ENCODE measurements around the gene HNRNPA3. TPM values are rescaled to one million over a fixed set of nuclear protein-coding genes. Genes with fewer than 3 reads are reported as not detected.
A peak's percentile ranks its signal among the peaks of the same experiment; 100 is the strongest.

Gene HNRNPA3
- total and polyA plus RNA-seq, 10 of the 15 experiments (the other 5 are each of a cell fraction or from before 2014, with no cell fraction given): 40.4 to 343 (median 206) TPM

GRCh38 chr2:177169810-177170514 lies 42.6 kb upstream of the HNRNPA3 start:
- H2AFZ ChIP-seq (ENCODE audit: control insufficient read depth, low read depth, low read length): peak overlapping the region; percentile 83
- H3K4me1 ChIP-seq (ENCODE audit: control insufficient read depth, insufficient read depth, low read length): peaks cover 33% of the 10 kb centered on the region
- H3K36me3 ChIP-seq (ENCODE audit: control insufficient read depth in 2 of 2, insufficient read depth in 2 of 2, low read length in 1 of 2): no peaks in the 10 kb centered on the region
- ChIA-PET CTCF (interaction anchor here (0.7 to 2.3 kb wide), 11 partner anchors 9 to 456 kb away, joined by 3 to 17 read pairs (median 4); partner anchors contain the start of gene NFE2L2), POLR2A (interaction anchor here (0.6 to 1.6 kb wide), 10 partner anchors 10 to 129 kb away, joined by 3 to 12 read pairs (median 3); partner anchors contain the start of genes HNRNPA3 and NFE2L2), RAD21 (ENCODE audit: unreplicated experiment) (interaction anchor here (0.8 to 2.0 kb wide), 8 partner anchors 9 to 223 kb away, joined by 3 to 16 read pairs (median 4); partner anchors contain the start of gene NFE2L2), SMC1A (ENCODE audit: uncharacterized antibody, unreplicated experiment) (interaction anchor here (0.6 to 2.4 kb wide), 16 partner anchors 9 to 495 kb away, joined by 3 to 12 read pairs (median 4); partner anchors contain the start of gene NFE2L2)
- H3K79me2 ChIP-seq (ENCODE audit: control insufficient read depth, insufficient read depth, low read length): no peaks in the 10 kb centered on the region; the same call in 1 of the 2 replicates
- in situ Hi-C loops (cut with MboI): loop anchor here (5.0 to 10.0 kb wide), 4 partner anchors 42 to 555 kb away; partner anchors contain the start of gene HNRNPA3
- peak; percentile 82 for DNase-seq (ENCODE audit: low read depth, low spot score)
- peak; percentile 85 for FAIRE-seq
- 12% methylated on average over 7 of the region's 7 CpGs for WGBS (ENCODE audit: insufficient coverage, insufficient replicate concordance, low lambda C conversion rate, missing lambda C conversion rate)
- TSS peak; percentile 81 for BruUV-seq (replicated peaks)
- peak; percentile 81 for ATAC-seq
- H3K9me3 ChIP-seq (replicated peaks; ENCODE audit: control insufficient read depth, insufficient read depth, low read length): no peaks in the 10 kb centered on the region; the same call in 2 of the 3 replicates
- peak overlapping the region; percentile 78 for H3K4me2 ChIP-seq (ENCODE audit: control insufficient read depth, insufficient read depth)
- intact Hi-C loops (cut with micrococcal nuclease; ENCODE audit: unreplicated experiment): loop anchor here (5.0 to 10.0 kb wide), 2 partner anchors 125 to 232 kb away; no protein-coding TSS in a partner anchor
- H3K9ac ChIP-seq (ENCODE audit: control insufficient read depth, insufficient read depth, low read length): peak overlapping the region; percentile 32
- no peaks in the 10 kb centered on the region for H3K27me3 ChIP-seq (replicated peaks in 1 of 2; ENCODE audit: control insufficient read depth in 2 of 2, insufficient read depth in 2 of 2, low read length in 1 of 2)
- H3K27ac ChIP-seq (ENCODE audit: control insufficient read depth, insufficient read depth): peak overlapping the region; percentile 84
- peak overlapping the region; percentile 9; the same call in 1 of the 2 replicates for H3K4me3 ChIP-seq
- H4K20me1 ChIP-seq (ENCODE audit: control insufficient read depth, insufficient read depth): no peaks in the 10 kb centered on the region
- TF ChIP-seq ZNF217 (IDR thresholded peaks at IDR 0.05) (no peak), IRF4 (IDR thresholded peaks at IDR 0.05; ENCODE audit: low read depth, low read length) (peak; percentile 41; the same call in 1 of the 2 replicates), POLR2A (IDR thresholded peaks at IDR 0.05; ENCODE audit: low read depth, low read length) (no peak), CEBPZ (IDR thresholded peaks at IDR 0.05; ENCODE audit: low read depth, low read length) (no peak), ZNF384 (IDR thresholded peaks at IDR 0.05; ENCODE audit: borderline replicate concordance, low read depth, low read length) (no peak), CREB1 (IDR thresholded peaks at IDR 0.05; ENCODE audit: low read depth) (peak; percentile 82), NBN (IDR thresholded peaks at IDR 0.05) (no peak), CHD4 (IDR thresholded peaks at IDR 0.05) (no peak), KDM1A (IDR thresholded peaks at IDR 0.05; ENCODE audit: borderline replicate concordance) (no peak), ZNF622 (IDR thresholded peaks at IDR 0.05) (no peak), MEF2B (IDR thresholded peaks at IDR 0.05; ENCODE audit: partially characterized antibody, poor library complexity, severe bottlenecking) (peak; percentile 86), LARP7 (IDR thresholded peaks at IDR 0.05) (no peak), BRCA1 (IDR thresholded peaks at IDR 0.05; ENCODE audit: low read depth, low read length) (no peak), E2F4 (IDR thresholded peaks at IDR 0.05; ENCODE audit: low read depth, low read length) (no peak), NRF1 (conservative IDR thresholded peaks at IDR 0.05; ENCODE audit: low read depth, low read length) (no peak), RAD51 (IDR thresholded peaks at IDR 0.05) (no peak), JUNB (IDR thresholded peaks at IDR 0.05) (peak; percentile 75), IRF5 (IDR thresholded peaks at IDR 0.05; ENCODE audit: borderline replicate concordance) (no peak), GABPA (IDR thresholded peaks at IDR 0.05; ENCODE audit: low read depth) (peak; percentile 43; the same call in 1 of the 2 replicates), TBL1XR1 (IDR thresholded peaks at IDR 0.05; ENCODE audit: low read depth, low read length) (no peak)
